ENCODE results near the gene SPARCL1.

GRCh38 chr4:87510747-87511146, 18.4 kb downstream of the SPARCL1 start:
- TF ChIP-seq CTCF (IDR thresholded peaks at IDR 0.05; ENCODE audit: extremely low read depth in 1 of 2, insufficient read depth in 1 of 2, low read depth in 1 of 2, low read length in 2 of 2) (no peak), MYC (IDR thresholded peaks at IDR 0.05; ENCODE audit: low read depth, low read length) (no peak), POLR2A (IDR thresholded peaks at IDR 0.05; ENCODE audit: low read depth, low read length) (no peak), POLR2AphosphoS5 (IDR thresholded peaks at IDR 0.05; ENCODE audit: insufficient read depth, low read depth, low read length) (no peak), EZH2 (IDR thresholded peaks at IDR 0.05; ENCODE audit: borderline replicate concordance, low read depth, low read length, severe bottlenecking) (no peak)

All from endothelial cell of umbilical vein (primary cell).